H1 (cell line): ENCODE measurements around the gene GNAI2. TPM values are rescaled to one million over a fixed set of nuclear protein-coding genes. Genes with fewer than 3 reads are reported as not detected.

Experiments
- CTCF ChIA-PET: fragments of 300-600 bp; sonication (Branson Sonifier 250); formaldehyde crosslinking; loops from one replicate; lab custom pipeline; 2021; ENCODE audit not compliant: partially characterized antibody; lab: Charles Lee
- POLR2A ChIA-PET: fragments of 300-600 bp; sonication (Branson Sonifier 250); formaldehyde crosslinking; loops from one replicate; lab custom pipeline; 2021; ENCODE audit warnings: inconsistent platforms; ENCODE audit not compliant: partially characterized antibody; lab: Charles Lee
- DNase-seq, 2 experiments: peaks; one replicate each; pipeline versions ENCODE4 v3.0.0 to v3.0.0-alpha.2; 2010 to 2022; ENCODE audit warnings: low spot score in 2 of 2, low read depth in 1 of 2, mixed read lengths in 1 of 2
- FAIRE-seq: peaks from 2 replicates; lab custom pipeline; 2011; peaks lifted over from hg19 to GRCh38; lab: Jason Lieb, UNC
- H2AFZ ChIP-seq: 2 replicates; pipeline ENCODE4 v1.8.1; 2012; ENCODE audit warnings: low read length, inconsistent platforms
- H2AK5ac ChIP-seq: 2 replicates; pipeline ENCODE4 v1.6.1; 2013; ENCODE audit warnings: low read depth, low read length
- H2BK120ac ChIP-seq: replicated peaks from 2 replicates; pipeline ENCODE3; 2013; ENCODE audit warnings: low read depth, low read length, inconsistent platforms
- H2BK12ac ChIP-seq: 2 replicates; pipeline ENCODE4 v1.6.1; 2013; ENCODE audit warnings: low read depth, low read length
- H2BK15ac ChIP-seq: 2 replicates; pipeline ENCODE4 v1.6.1; 2013; ENCODE audit warnings: low read length
- H2BK20ac ChIP-seq: 2 replicates; pipeline ENCODE4 v1.6.1; 2013; ENCODE audit warnings: low read length
- H2BK5ac ChIP-seq: 2 replicates; pipeline ENCODE4 v1.6.1; 2013; ENCODE audit warnings: low read depth, low read length
- H3K14ac ChIP-seq: 2 replicates; pipeline ENCODE4 v1.6.1; 2013; ENCODE audit warnings: inconsistent platforms; ENCODE audit not compliant: insufficient read length
- H3K18ac ChIP-seq: 2 replicates; pipeline ENCODE4 v1.6.1; 2013; ENCODE audit warnings: low read length; ENCODE audit errors: extremely low read depth
- H3K23ac ChIP-seq: 2 replicates; pipeline ENCODE4 v1.6.1; 2013; ENCODE audit warnings: inconsistent platforms; ENCODE audit not compliant: insufficient read length
- H3K23me2 ChIP-seq: 2 replicates; pipeline ENCODE4 v1.6.1; 2013; ENCODE audit warnings: low read depth, low read length
- H3K27ac ChIP-seq: 2 replicates; pipeline ENCODE4 v1.6.1; 2011; ENCODE audit warnings: low read depth, low read length, inconsistent platforms
- H3K27me3 ChIP-seq, 4 experiments: replicated peaks in 1 of 4; 1 replicate in 1 of 4; 2 replicates in 3 of 4; pipeline versions ENCODE4 v1.6.1 to v1.8.1; 2011 to 2013; ENCODE audit warnings: low read length in 3 of 4, mild to moderate bottlenecking in 3 of 4, inconsistent platforms in 2 of 4, mixed read lengths in 2 of 4, moderate library complexity in 1 of 4; ENCODE audit not compliant: control insufficient read depth in 3 of 4, insufficient read depth in 3 of 4; ENCODE audit errors: extremely low read depth in 1 of 4
- H3K36me3 ChIP-seq, 4 experiments: 2 replicates each; pipeline versions ENCODE4 v1.6.1 to v1.8.1; 2011 to 2013; ENCODE audit warnings: mild to moderate bottlenecking in 4 of 4, low read length in 3 of 4, moderate library complexity in 2 of 4, control low read depth in 1 of 4, inconsistent platforms in 1 of 4; ENCODE audit not compliant: insufficient read depth in 4 of 4, control insufficient read depth in 2 of 4
- H3K4ac ChIP-seq: replicated peaks from 2 replicates; pipeline ENCODE3; 2013; ENCODE audit warnings: low read length, low read depth, mixed read lengths, inconsistent platforms; ENCODE audit not compliant: insufficient read length
- H3K4me1 ChIP-seq, 4 experiments: replicated peaks in 1 of 4; 1 replicate in 1 of 4; 2 replicates in 3 of 4; pipeline versions ENCODE4 v1.6.1 to v1.8.1; 2011 to 2013; ENCODE audit warnings: low read length in 3 of 4, inconsistent platforms in 2 of 4, mixed read lengths in 1 of 4; ENCODE audit not compliant: insufficient read depth in 4 of 4, control insufficient read depth in 3 of 4
- H3K4me2 ChIP-seq, 2 experiments: 2 replicates each; pipeline versions ENCODE4 v1.6.1 to v1.8.1; 2011 to 2013; ENCODE audit warnings: low read depth in 2 of 2, low read length in 2 of 2, control low read depth in 1 of 2, inconsistent platforms in 1 of 2, mild to moderate bottlenecking in 1 of 2; ENCODE audit not compliant: insufficient read depth in 1 of 2
- H3K4me3 ChIP-seq, 4 experiments: fragments of 200-600, 300-600 bp in 1 of 4; sonication (generic), shearing (Covaris generic), sonication (Bioruptor Twin) in 1 of 4; 2 replicates each; pipeline versions ENCODE4 v1.5.1 to v1.8.1; 2011 to 2016; ENCODE audit warnings: low read length in 4 of 4, low read depth in 3 of 4, control low read depth in 2 of 4, inconsistent platforms in 2 of 4, mild to moderate bottlenecking in 2 of 4, mixed read lengths in 1 of 4, moderate library complexity in 1 of 4; ENCODE audit not compliant: insufficient read depth in 2 of 4; ENCODE audit errors: extremely low read depth in 1 of 4
- H3K56ac ChIP-seq: replicated peaks from 2 replicates; pipeline ENCODE3; 2013; ENCODE audit warnings: low read depth, mild to moderate bottlenecking, mixed read lengths, low read length, inconsistent platforms; ENCODE audit not compliant: insufficient read length
- H3K79me1 ChIP-seq: 2 replicates; pipeline ENCODE4 v1.6.1; 2013; ENCODE audit warnings: low read depth, low read length, control low read depth
- H3K79me2 ChIP-seq, 2 experiments: 2 replicates each; pipeline versions ENCODE4 v1.6.1 to v1.8.1; 2012 to 2013; ENCODE audit warnings: low read length in 2 of 2, mild to moderate bottlenecking in 2 of 2, inconsistent platforms in 1 of 2; ENCODE audit not compliant: insufficient read depth in 2 of 2, control insufficient read depth in 1 of 2
- H3K9ac ChIP-seq, 4 experiments: replicated peaks in 1 of 4; 1 replicate in 1 of 4; 2 replicates in 3 of 4; pipeline versions ENCODE4 v1.6.1 to v1.8.1; 2011 to 2013; ENCODE audit warnings: low read depth in 3 of 4, low read length in 3 of 4, control low read depth in 2 of 4, mild to moderate bottlenecking in 2 of 4, moderate library complexity in 2 of 4, inconsistent platforms in 1 of 4; ENCODE audit errors: extremely low read depth in 1 of 4
- H3K9me3 ChIP-seq, 2 experiments: 2 replicates each; pipeline versions ENCODE4 v1.6.1 to v1.8.1; 2012 to 2013; ENCODE audit warnings: mild to moderate bottlenecking in 2 of 2, moderate library complexity in 2 of 2, control low read depth in 1 of 2, inconsistent platforms in 1 of 2, low read depth in 1 of 2, low read length in 1 of 2, mixed read lengths in 1 of 2; ENCODE audit not compliant: insufficient read depth in 2 of 2
- H4K20me1 ChIP-seq, 2 experiments: replicated peaks in 1 of 2; 2 replicates each; pipeline versions ENCODE3 to v1.8.1; 2011 to 2013; ENCODE audit warnings: inconsistent platforms in 2 of 2, low read length in 2 of 2, mild to moderate bottlenecking in 1 of 2; ENCODE audit not compliant: insufficient read depth in 2 of 2, control insufficient read depth in 1 of 2
- H4K5ac ChIP-seq: 2 replicates; pipeline ENCODE4 v1.6.1; 2013; ENCODE audit warnings: low read length, low read depth, mixed read lengths, inconsistent platforms; ENCODE audit not compliant: insufficient read length
- H4K8ac ChIP-seq: 2 replicates; pipeline ENCODE4 v1.8.0; 2013; ENCODE audit warnings: mild to moderate bottlenecking, moderate library complexity, low read length, inconsistent platforms; ENCODE audit not compliant: insufficient read depth; ENCODE audit errors: extremely low read depth
- H4K91ac ChIP-seq: replicated peaks from 2 replicates; pipeline ENCODE3; 2013; ENCODE audit warnings: low read length, mixed read lengths, inconsistent platforms; ENCODE audit not compliant: insufficient read length
- BCL11A ChIP-seq, 2 experiments: IDR thresholded peaks; one replicate each; pipeline ENCODE4 v1.6.1; 2011; ENCODE audit warnings: low read depth in 2 of 2, low read length in 2 of 2, mild to moderate bottlenecking in 2 of 2
- BRCA1 ChIP-seq: IDR thresholded peaks from 2 replicates; pipeline ENCODE4 v1.6.1; 2012; ENCODE audit warnings: low read depth, low read length, improper control_type of control experiment
- CEBPB ChIP-seq: IDR thresholded peaks from 2 replicates; pipeline ENCODE4 v1.6.1; 2012; ENCODE audit warnings: low read depth, low read length
- CHD2 ChIP-seq: IDR thresholded peaks from 2 replicates; pipeline ENCODE4 v1.6.1; 2012; ENCODE audit warnings: low read length, improper control_type of control experiment
- EZH2 ChIP-seq: fragments of 200-600 bp; sonication (generic); IDR thresholded peaks from 2 replicates; pipeline ENCODE4 v1.7.1; 2012; ENCODE audit warnings: low read depth, mild to moderate bottlenecking, moderate library complexity, low read length, inconsistent platforms; ENCODE audit not compliant: severe bottlenecking
- JUND ChIP-seq: IDR thresholded peaks from 2 replicates; pipeline ENCODE4 v1.6.1; 2011; ENCODE audit warnings: mild to moderate bottlenecking, improper control_type of control experiment, low read length
- PHF8 ChIP-seq: fragments of 200-600 bp; sonication (generic); conservative IDR thresholded peaks from 2 replicates; pipeline ENCODE4 v1.7.1; 2012; ENCODE audit warnings: low read depth, mild to moderate bottlenecking, inconsistent platforms, low read length, moderate library complexity
- POU5F1 ChIP-seq: IDR thresholded peaks from 2 replicates; pipeline ENCODE4 v1.6.1; 2011; ENCODE audit warnings: low read depth, mild to moderate bottlenecking, low read length, moderate library complexity
- SIN3A ChIP-seq, 2 experiments: IDR thresholded peaks in 1 of 2; conservative IDR thresholded peaks in 1 of 2; 2 replicates each; pipeline ENCODE4 v1.6.1; 2011 to 2012; ENCODE audit warnings: low read length in 2 of 2, improper control_type of control experiment in 1 of 2, low read depth in 1 of 2, mild to moderate bottlenecking in 1 of 2
- SP1 ChIP-seq: IDR thresholded peaks from 2 replicates; pipeline ENCODE4 v1.6.1; 2011; ENCODE audit warnings: low read depth, low read length
- TBP ChIP-seq: IDR thresholded peaks from 2 replicates; pipeline ENCODE4 v1.6.1; 2011; ENCODE audit warnings: low read depth, low read length, improper control_type of control experiment
- WGBS, 2 experiments: shearing (Covaris generic) in 1 of 2; methylation state at CpG; one replicate each; pipeline versions ENCODE4 v1.1.6 to v1.1.7; 2013 to 2015; ENCODE audit warnings: low lambda C conversion rate in 2 of 2, mixed read lengths in 2 of 2, inconsistent platforms in 1 of 2, low coverage in 1 of 2, missing lambda C conversion rate in 1 of 2; ENCODE audit not compliant: insufficient replicate concordance in 2 of 2, insufficient coverage in 1 of 2, insufficient read length in 1 of 2; ENCODE audit errors: extremely low coverage in 1 of 2, missing lambda C conversion rate in 1 of 2; 5-methylcytosine and 5-hydroxymethylcytosine counted together
- polyA plus RNA-seq, 7 experiments: library from polyadenylated mRNA; depleted of rRNA in 3 of 7; stranded (reverse) in 5 of 7; unstranded in 2 of 7; fragments of >200 nt in 5 of 7; fragments of 200-250 nt in 2 of 7; gene quantifications; 1 replicate in 5 of 7; 2 replicates in 1 of 7; 4 replicates in 1 of 7; pipeline versions ENCODE4 v1.2.1 to v1.2.3, GENCODE V29; 2011 to 2013; ENCODE audit warnings: missing spikeins in 2 of 7, mixed read lengths in 2 of 7
- total RNA-seq: library from RNA; stranded (reverse); fragmentation: NEBNext Ultra II Directional; extraction: Animal tissue kit (Norgen Biotek cat#: 25700); gene quantifications from 2 replicates; pipeline ENCODE4 v1.2.1, GENCODE V29; 2021
- TF ChIP-seq, protein P1 (sequence below): IDR thresholded peaks from 2 replicates; pipeline ENCODE4 v1.6.1; 2012; ENCODE audit warnings: inconsistent platforms
- TF ChIP-seq, protein P2 (sequence below): IDR thresholded peaks from 2 replicates; pipeline ENCODE4 v1.6.1; 2012; ENCODE audit warnings: inconsistent platforms

Gene GNAI2
- total and polyA plus RNA-seq, 2 of the 8 experiments (the other 6 are each of a cell fraction or from before 2014, with no cell fraction given), result 168 to 539 TPM

DNA sequence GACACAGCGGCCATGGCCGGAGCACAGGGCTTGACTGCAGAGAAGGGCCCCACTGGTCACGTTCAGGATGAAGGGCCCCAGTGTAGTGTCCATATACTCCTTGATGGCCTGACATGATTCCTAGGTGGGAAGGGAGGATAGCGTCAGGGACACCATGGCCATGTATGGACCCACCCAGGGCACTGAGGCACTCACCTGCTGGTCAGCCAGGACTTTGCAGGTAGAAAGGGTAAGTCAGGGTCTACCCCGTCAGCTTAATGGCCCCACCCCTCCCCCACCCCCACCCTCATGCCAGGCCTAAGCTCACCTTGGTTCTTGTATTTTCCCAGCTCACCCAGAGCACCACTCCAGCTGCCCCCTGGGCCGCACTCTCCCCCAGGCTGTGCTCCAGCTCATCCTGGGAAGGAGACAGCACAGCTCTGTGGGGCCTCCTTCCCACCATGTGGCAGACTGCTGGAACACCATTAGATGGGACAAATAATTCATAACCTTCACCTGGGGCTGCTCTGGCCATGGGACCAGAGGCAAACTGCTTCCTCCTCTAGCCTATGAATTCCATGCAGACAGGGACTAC, 64.8 kb downstream of the GNAI2 start:
- H3K4me3 ChIP-seq, result no peak overlapping the region
- DNase-seq (no peak), FAIRE-seq (no peak)
- 89% methylated on average over 6 of the region's 6 CpGs; no CpG with 5 or more reads in 1 of the 2 experiments for WGBS, 2 experiments
- H2AK5ac ChIP-seq, result peak overlapping the region; percentile 48; the same call in 1 of the 2 replicates
- peak overlapping the region; percentile 18; the same call in 1 of the 2 replicates for H4K8ac ChIP-seq
- no peak overlapping the region for H2BK120ac ChIP-seq
- H3K27me3 ChIP-seq, result no peaks in the 10 kb centered on the region; a peak in 1 of 7 replicates
- H2BK20ac ChIP-seq, result no peak overlapping the region
- no peaks in the 10 kb centered on the region for H3K36me3 ChIP-seq
- H3K79me1 ChIP-seq, result no peaks in the 10 kb centered on the region
- H2BK15ac ChIP-seq, result no peak overlapping the region
- no peak overlapping the region for H4K91ac ChIP-seq
- H4K20me1 ChIP-seq, result peaks cover 0 to 2% of the 10 kb centered on the region in 2 experiments
- H3K14ac ChIP-seq, result no peak overlapping the region
- H3K18ac ChIP-seq, result no peak overlapping the region
- ChIA-PET POLR2A (interaction anchor here (0.6 to 11.3 kb wide), 3 partner anchors 11 to 36 kb away, joined by 3 to 149 read pairs (median 5); partner anchors contain the start of gene HYAL2), CTCF (interaction anchor here (1.0 to 3.6 kb wide), 3 partner anchors 24 to 86 kb away, joined by 3 to 24 read pairs (median 6); no protein-coding TSS in a partner anchor)
- no peak overlapping the region for H2BK12ac ChIP-seq
- no peak overlapping the region for H3K27ac ChIP-seq
- H3K4me1 ChIP-seq, result peaks cover 0 to 26% (median 12%) of the 10 kb centered on the region in 4 experiments; a peak in 6 of 7 replicates
- no peaks in the 10 kb centered on the region for H3K79me2 ChIP-seq
- no peak overlapping the region; a peak in 1 of 4 replicates for H3K4me2 ChIP-seq
- H2BK5ac ChIP-seq, result no peak overlapping the region
- H2AFZ ChIP-seq, result no peak overlapping the region
- no peaks in the 10 kb centered on the region for H3K9me3 ChIP-seq
- no peak overlapping the region for H4K5ac ChIP-seq
- H3K9ac ChIP-seq, result no peak overlapping the region
- H3K4ac ChIP-seq, result no peak overlapping the region
- H3K56ac ChIP-seq, result no peak overlapping the region
- peaks cover 5% of the 10 kb centered on the region; the same call in 1 of the 2 replicates for H3K23me2 ChIP-seq
- no peak overlapping the region for H3K23ac ChIP-seq
- no peak for TF ChIP-seq POU5F1
- TF ChIP-seq, protein P1, sequence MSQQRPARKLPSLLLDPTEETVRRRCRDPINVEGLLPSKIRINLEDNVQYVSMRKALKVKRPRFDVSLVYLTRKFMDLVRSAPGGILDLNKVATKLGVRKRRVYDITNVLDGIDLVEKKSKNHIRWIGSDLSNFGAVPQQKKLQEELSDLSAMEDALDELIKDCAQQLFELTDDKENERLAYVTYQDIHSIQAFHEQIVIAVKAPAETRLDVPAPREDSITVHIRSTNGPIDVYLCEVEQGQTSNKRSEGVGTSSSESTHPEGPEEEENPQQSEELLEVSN, result no peak
- no peak for TF ChIP-seq SIN3A (conservative IDR thresholded peaks at IDR 0.05 in 1 of 2, IDR thresholded peaks at IDR 0.05 in 1 of 2; ENCODE audit: low read depth in 1 of 2, low read length in 2 of 2)
- no peak for TF ChIP-seq TBP
- TF ChIP-seq, protein P2, sequence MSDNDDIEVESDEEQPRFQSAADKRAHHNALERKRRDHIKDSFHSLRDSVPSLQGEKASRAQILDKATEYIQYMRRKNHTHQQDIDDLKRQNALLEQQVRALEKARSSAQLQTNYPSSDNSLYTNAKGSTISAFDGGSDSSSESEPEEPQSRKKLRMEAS, result no peak
- TF ChIP-seq BRCA1, result no peak
- no peak for TF ChIP-seq SP1
- TF ChIP-seq CHD2, result no peak
- no peak for TF ChIP-seq PHF8
- TF ChIP-seq EZH2, result no peak
- no peak for TF ChIP-seq BCL11A (IDR thresholded peaks at IDR 0.05; ENCODE audit: low read depth in 2 of 2, low read length in 2 of 2)
- TF ChIP-seq JUND, result no peak
- TF ChIP-seq CEBPB, result no peak
